Endothelial cell of umbilical vein (primary cell): Measurements from ENCODE around the gene SIPA1. TPM values are rescaled to one million over a fixed set of nuclear protein-coding genes. Genes with fewer than 3 reads are reported as not detected.

Experiments used
- BruUV-seq: library from RNA; stranded (reverse); fragments of 400-500 nt; replicated peaks from 2 replicates; lab custom pipeline; 2021; lab: Mats Ljungman, UMichigan
- CTCF ChIA-PET: fragments of 300-600, 350-600 bp; sonication (Branson Sonifier 250); formaldehyde crosslinking; loops from one replicate; lab custom pipeline; 2021; ENCODE audit warnings: antibody characterized with exemption, inconsistent platforms; lab: Charles Lee
- POLR2A ChIA-PET: fragments of 300-600, 350-600 bp; sonication (Branson Sonifier 250); formaldehyde crosslinking; loops from one replicate; lab custom pipeline; 2021; ENCODE audit warnings: antibody characterized with exemption, inconsistent platforms; lab: Charles Lee
- DNase-seq: peaks from one replicate; pipeline ENCODE4 v3.0.0-alpha.2; 2011; ENCODE audit warnings: low read depth, low spot score
- FAIRE-seq: peaks from 2 replicates; lab custom pipeline; 2011; peaks lifted over from hg19 to GRCh38; lab: Jason Lieb, UNC
- H2AFZ ChIP-seq: 2 replicates; pipeline ENCODE4 v1.6.0; 2012; ENCODE audit warnings: low read depth, low read length, control low read depth, inconsistent platforms
- H3K27ac ChIP-seq: 2 replicates; pipeline ENCODE4 v1.5.1; 2011; ENCODE audit warnings: low read depth, mild to moderate bottlenecking, control low read depth, low read length, moderate library complexity; ENCODE audit not compliant: insufficient read depth
- H3K27me3 ChIP-seq, 2 experiments: 2 replicates each; pipeline versions ENCODE4 v1.6.0 to v1.6.1; 2011; ENCODE audit warnings: low read length in 2 of 2, mixed read lengths in 1 of 2; ENCODE audit not compliant: control insufficient read depth in 2 of 2, insufficient read depth in 2 of 2
- H3K36me3 ChIP-seq, 2 experiments: 2 replicates in 1 of 2; 3 replicates in 1 of 2; pipeline ENCODE4 v1.5.1; 2011; ENCODE audit warnings: low read length in 2 of 2, mild to moderate bottlenecking in 1 of 2, moderate library complexity in 1 of 2; ENCODE audit not compliant: control insufficient read depth in 2 of 2, insufficient read depth in 2 of 2; ENCODE audit errors: extremely low read depth in 1 of 2
- H3K4me1 ChIP-seq: 3 replicates; pipeline ENCODE4 v1.5.1; 2011; ENCODE audit warnings: mild to moderate bottlenecking, low read length; ENCODE audit not compliant: control insufficient read depth, insufficient read depth; ENCODE audit errors: extremely low read depth
- H3K4me2 ChIP-seq: 2 replicates; pipeline ENCODE4 v1.6.1; 2011; ENCODE audit warnings: low read length, control low read depth, mixed read lengths; ENCODE audit not compliant: insufficient read depth
- H3K4me3 ChIP-seq, 3 experiments: fragments of 200-600 bp in 1 of 3; sonication (generic), shearing (Covaris generic) in 1 of 3; replicated peaks in 1 of 3; 2 replicates each; pipeline ENCODE4 v1.5.1; 2011 to 2016; ENCODE audit warnings: control low read depth in 3 of 3, low read length in 3 of 3, mild to moderate bottlenecking in 2 of 3, inconsistent platforms in 1 of 3, low read depth in 1 of 3, moderate library complexity in 1 of 3; ENCODE audit not compliant: insufficient read depth in 1 of 3
- H3K79me2 ChIP-seq: 2 replicates; pipeline ENCODE4 v1.6.0; 2012; ENCODE audit warnings: low read length, inconsistent platforms; ENCODE audit not compliant: control insufficient read depth, insufficient read depth
- H3K9ac ChIP-seq: replicated peaks from 2 replicates; pipeline ENCODE3; 2011; ENCODE audit warnings: low read length, control low read depth; ENCODE audit not compliant: insufficient read depth; ENCODE audit errors: extremely low read depth
- H3K9me1 ChIP-seq: replicated peaks from 3 replicates; pipeline ENCODE4 v1.6.0; 2011; ENCODE audit warnings: mild to moderate bottlenecking, low read length; ENCODE audit not compliant: control insufficient read depth, insufficient read depth; ENCODE audit errors: extremely low read depth
- H3K9me3 ChIP-seq: replicated peaks from 2 replicates; pipeline ENCODE4 v1.5.1; 2012; ENCODE audit warnings: low read length, inconsistent platforms; ENCODE audit not compliant: control insufficient read depth, insufficient read depth
- H4K20me1 ChIP-seq: replicated peaks from 2 replicates; pipeline ENCODE3; 2011; ENCODE audit warnings: mild to moderate bottlenecking, low read length; ENCODE audit not compliant: control insufficient read depth, insufficient read depth; ENCODE audit errors: extremely low read depth
- CTCF ChIP-seq, 2 donors: IDR thresholded peaks; 1 replicate in 1 of 2; 2 replicates in 1 of 2; pipeline ENCODE4 v1.5.1; 2011; ENCODE audit warnings: low read length in 2 of 2, mild to moderate bottlenecking in 2 of 2, moderate library complexity in 2 of 2, control low read depth in 1 of 2, inconsistent platforms in 1 of 2, low read depth in 1 of 2; ENCODE audit not compliant: insufficient read depth in 1 of 2; ENCODE audit errors: extremely low read depth in 1 of 2
- FOS ChIP-seq: IDR thresholded peaks from 2 replicates; pipeline ENCODE4 v1.6.1; 2011; ENCODE audit warnings: mild to moderate bottlenecking, low read length, moderate library complexity, borderline replicate concordance; ENCODE audit not compliant: insufficient read depth
- GATA2 ChIP-seq: IDR thresholded peaks from 2 replicates; pipeline ENCODE4 v1.7.0; 2011; ENCODE audit warnings: low read depth, mild to moderate bottlenecking, moderate library complexity, mixed read lengths, low read length; ENCODE audit not compliant: insufficient read length, insufficient read depth
- JUN ChIP-seq: IDR thresholded peaks from 2 replicates; pipeline ENCODE4 v1.6.1; 2011; ENCODE audit warnings: borderline replicate concordance, low read depth; ENCODE audit not compliant: insufficient read length, insufficient read depth
- MYC ChIP-seq: IDR thresholded peaks from one replicate; pipeline ENCODE4 v1.6.1; 2011; ENCODE audit warnings: mild to moderate bottlenecking, low read depth, low read length
- POLR2A ChIP-seq: IDR thresholded peaks from 2 replicates; pipeline ENCODE4 v1.6.1; 2012; ENCODE audit warnings: low read depth, mild to moderate bottlenecking, control low read depth, low read length
- POLR2AphosphoS5 ChIP-seq: IDR thresholded peaks from 2 replicates; pipeline ENCODE4 v1.6.1; 2012; ENCODE audit warnings: low read depth, mild to moderate bottlenecking, control low read depth, low read length, moderate library complexity; ENCODE audit not compliant: insufficient read depth
- dilution Hi-C: fragments of 300-500 bp; cut with MboI; formaldehyde crosslinking; loops from one replicate; pipeline ENCODE4 v1.15.0; 2019; ENCODE audit warnings: low sequenced_read_pairs; ENCODE audit not compliant: extremely low pct_ligation_motif_present
- intact Hi-C: fragments of 100-400 bp; cut with micrococcal nuclease; formaldehyde crosslinking; loops from one replicate; pipeline ENCODE4 v1.10.0; 2022
- polyA plus RNA-seq, 4 experiments: library from polyadenylated mRNA; depleted of rRNA in 3 of 4; stranded (reverse) in 3 of 4; unstranded in 1 of 4; fragments of >200 nt; gene quantifications; 2 replicates each; pipeline versions ENCODE4 v1.2.1 to v1.2.3, GENCODE V29; 2011 to 2012; ENCODE audit warnings: missing spikeins in 1 of 4
- total RNA-seq: library from RNA; stranded (reverse); gene quantifications from 2 replicates; pipeline ENCODE4 v1.2.3, GENCODE V29; 2021

The SIPA1 gene
- total and polyA plus RNA-seq, 2 donors (not counting 3 experiments of a cell fraction or from before 2014, with no cell fraction given): 67.5 to 119 TPM

GRCh38 chr11:65609229-65609628 is 28.7 kb upstream of the SIPA1 start:
- H4K20me1 ChIP-seq: no peaks in the 10 kb centered on the region
- H2AFZ ChIP-seq: no peak overlapping the region
- POLR2A ChIA-PET: interaction anchor here (0.6 kb wide), 1 partner anchor 13 kb away, joined by 3 read pairs; no protein-coding TSS in a partner anchor
- no peaks in the 10 kb centered on the region for H3K9me1 ChIP-seq
- no peak overlapping the region for H3K27ac ChIP-seq
- DNase-seq: no peak
- H3K4me2 ChIP-seq: peak overlapping the region; percentile 5
- H3K36me3 ChIP-seq: peaks cover 13 to 42% of the 10 kb centered on the region in 2 experiments
- H3K4me1 ChIP-seq: peaks cover 55% of the 10 kb centered on the region
- TF ChIP-seq JUN (no peak), FOS (no peak), GATA2 (no peak)
- H3K79me2 ChIP-seq: peaks cover 60% of the 10 kb centered on the region
- no peak for FAIRE-seq
- H3K9me3 ChIP-seq: no peaks in the 10 kb centered on the region
- no peak overlapping the region for H3K4me3 ChIP-seq
- H3K27me3 ChIP-seq: no peaks in the 10 kb centered on the region
- CTCF ChIA-PET: interaction anchor here (0.6 to 1.5 kb wide), 3 partner anchors 15 to 687 kb away, joined by 3 to 9 read pairs (median 3); no protein-coding TSS in a partner anchor
- no TSS peak for BruUV-seq
- dilution Hi-C loops: no loop called here
- intact Hi-C loops: no loop called here
- no peak overlapping the region for H3K9ac ChIP-seq

- Histone ChIP-seq H3K36me3 (peaks cover 13 to 39% of the 10 kb centered on the region in 2 experiments), H3K4me1 (peaks cover 57% of the 10 kb centered on the region), H3K27ac (no peak overlapping the region), H3K4me3 (no peak overlapping the region), H4K20me1 (no peaks in the 10 kb centered on the region), H3K9me1 (no peaks in the 10 kb centered on the region), H3K79me2 (peaks cover 63% of the 10 kb centered on the region), H3K27me3 (no peaks in the 10 kb centered on the region), H2AFZ (no peak overlapping the region), H3K9ac (no peak overlapping the region), H3K9me3 (no peaks in the 10 kb centered on the region), H3K4me2 (no peak overlapping the region)
- intact Hi-C loops: no loop called here
- TF ChIP-seq MYC: no peak
- no peak for TF ChIP-seq CTCF (IDR thresholded peaks at IDR 0.05; ENCODE audit: extremely low read depth in 1 of 2, insufficient read depth in 1 of 2, low read depth in 1 of 2, low read length in 2 of 2)
- TF ChIP-seq GATA2: no peak
- no peak for TF ChIP-seq JUN
- TF ChIP-seq POLR2A: peak; percentile 44
- no peak for TF ChIP-seq FOS
- no peak for TF ChIP-seq POLR2AphosphoS5
- CTCF ChIA-PET: interaction anchor here (1.2 to 6.2 kb wide), 3 partner anchors 15 to 18 kb away, joined by 3 to 54 read pairs (median 9); partner anchors contain the start of gene KCNK7
- FAIRE-seq: no peak
- DNase-seq: no peak
- no TSS peak for BruUV-seq
- POLR2A ChIA-PET: no interaction called here
- dilution Hi-C loops: no loop called here
These were observed 28.2 kb upstream of the SIPA1 start for GRCh38 chr11:65609665-65610064.
